T-helper 2 cell treated with Interferon-gamma antibody and Interleukin-4, amounts not matched to agents 100 ng/mL and 5 ng/mL, for 36 hours (primary cell): ENCODE results near the gene PNPLA4. TPM values are rescaled to one million over a fixed set of nuclear protein-coding genes. Genes with fewer than 3 reads are reported as not detected.

Source experiments
- intact Hi-C: fragments of 100-400 bp; cut with micrococcal nuclease; formaldehyde crosslinking; loops from one replicate; pipeline ENCODE4 v1.15.1; 2023
- total RNA-seq: library from RNA; stranded (reverse); gene quantifications from 2 replicates; pipeline ENCODE4 v1.2.3, GENCODE V29; 2022

The PNPLA4 gene, protein sequence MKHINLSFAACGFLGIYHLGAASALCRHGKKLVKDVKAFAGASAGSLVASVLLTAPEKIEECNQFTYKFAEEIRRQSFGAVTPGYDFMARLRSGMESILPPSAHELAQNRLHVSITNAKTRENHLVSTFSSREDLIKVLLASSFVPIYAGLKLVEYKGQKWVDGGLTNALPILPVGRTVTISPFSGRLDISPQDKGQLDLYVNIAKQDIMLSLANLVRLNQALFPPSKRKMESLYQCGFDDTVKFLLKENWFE
- 5.0 and 5.1 TPM in 2 replicates for total RNA-seq

DNA sequence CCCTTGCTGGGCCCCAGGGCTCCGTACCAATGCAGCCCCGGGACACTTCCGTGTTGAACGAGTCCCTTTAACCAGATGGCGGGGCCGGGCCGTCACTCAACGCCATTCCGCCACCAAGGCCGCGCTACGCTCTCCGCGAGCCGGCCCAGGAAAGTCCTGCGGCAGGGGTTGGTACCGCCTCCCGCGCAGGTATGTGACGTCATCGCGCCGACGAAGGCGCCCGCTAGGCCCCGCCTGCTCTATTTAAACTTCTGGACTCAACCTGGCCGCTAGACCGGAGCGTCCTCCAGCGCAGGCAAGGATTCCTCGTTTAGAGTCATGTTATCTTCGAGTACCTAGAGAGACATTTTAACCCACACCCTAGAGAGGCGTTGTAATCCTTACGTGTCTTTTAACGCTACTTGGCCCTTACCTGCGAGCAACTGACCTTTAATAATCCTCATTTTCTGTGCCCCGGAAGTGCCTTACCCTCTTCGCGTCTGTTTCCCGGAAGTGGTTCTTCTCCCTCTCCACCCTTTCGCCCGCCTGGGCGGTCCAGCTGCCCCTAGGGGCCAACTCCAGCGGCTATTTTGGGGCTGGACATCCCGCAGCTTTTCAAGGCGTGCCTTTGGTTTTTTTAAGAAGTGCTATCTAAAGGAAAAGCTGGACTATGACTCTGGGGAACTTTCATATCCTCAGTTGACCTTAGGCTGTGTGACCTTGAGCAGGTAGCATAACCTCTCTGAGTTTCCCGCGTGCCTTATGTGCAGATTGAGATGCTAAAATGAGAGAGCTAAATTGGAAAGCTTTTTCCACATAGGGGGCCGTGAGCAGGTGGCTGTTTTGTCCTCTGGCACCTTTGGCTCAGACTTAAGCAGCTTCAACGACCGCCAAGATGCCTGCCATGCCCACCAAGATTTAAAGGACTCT, at the start of gene PNPLA4:
PNPLA4 (minus strand) TSS at position 155 of the 909 bp plus-strand sequence. CDS start 1,294 bp downstream, outside the sequence.
- intact Hi-C loops, result loop anchor here (1.0 to 5.0 kb wide), 2 partner anchors 779 to 845 kb away; partner anchors contain the start of gene PUDP

DNA sequence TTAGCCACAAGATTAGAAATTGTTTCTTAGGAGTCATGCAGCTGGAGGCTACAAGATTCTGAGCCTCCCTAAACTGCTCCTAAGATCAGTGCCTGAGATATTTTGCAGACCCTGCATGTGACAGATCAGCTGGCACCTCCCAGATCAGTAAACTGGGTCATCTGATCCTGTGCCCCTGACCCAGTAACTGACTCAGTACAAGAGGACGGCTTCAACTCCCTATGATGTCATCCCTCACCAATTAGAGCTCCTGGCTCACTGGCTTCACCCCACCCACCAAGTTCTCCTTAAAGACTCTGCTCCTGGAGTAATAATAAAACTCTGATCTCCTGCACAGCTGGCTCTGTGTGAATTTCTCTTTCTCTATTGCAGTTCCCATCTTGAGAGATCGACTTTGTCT, 45.4 kb upstream of the PNPLA4 start:
- intact Hi-C loops, result no loop called here

DNA sequence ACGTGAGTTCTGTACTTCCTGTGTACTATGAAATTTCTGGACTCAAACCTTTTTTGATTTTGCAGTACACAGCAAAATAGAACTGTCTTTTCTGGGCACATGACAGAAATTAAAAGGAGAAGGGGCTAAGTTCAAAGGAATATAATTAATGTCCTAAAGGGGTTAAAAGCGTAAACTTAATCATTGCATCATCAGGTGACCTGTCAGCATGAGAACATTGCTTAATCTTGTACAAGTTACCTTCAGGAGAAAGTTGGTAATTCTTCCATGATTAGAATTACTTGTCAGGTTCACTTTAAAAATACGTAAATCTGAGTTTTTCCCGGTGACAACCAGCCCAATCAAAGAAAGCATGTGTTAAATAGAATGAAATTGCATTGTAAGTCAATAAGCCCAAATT, 43.2 kb upstream of the PNPLA4 start:
- intact Hi-C loops, result no loop called here

DNA sequence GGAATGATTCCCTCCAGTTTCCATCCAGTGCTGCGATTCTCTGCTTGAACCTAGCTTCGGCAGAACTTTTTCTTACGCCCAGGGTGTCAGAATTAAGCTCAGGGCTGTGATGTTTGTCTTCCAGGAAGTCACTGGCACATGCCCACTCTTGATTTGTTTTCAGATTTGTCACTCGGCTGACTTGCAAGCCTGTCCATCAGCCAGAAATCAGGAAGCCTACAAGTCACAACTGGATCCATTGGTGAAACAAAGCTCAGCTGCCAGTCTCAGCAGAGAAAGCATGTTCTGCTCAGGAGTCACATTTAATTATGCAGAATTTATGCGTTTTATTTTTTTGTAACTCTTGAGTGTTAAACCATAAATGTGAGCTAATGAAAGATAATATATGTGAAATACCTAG, 38.2 kb upstream of the PNPLA4 start:
- intact Hi-C loops, result no loop called here

DNA sequence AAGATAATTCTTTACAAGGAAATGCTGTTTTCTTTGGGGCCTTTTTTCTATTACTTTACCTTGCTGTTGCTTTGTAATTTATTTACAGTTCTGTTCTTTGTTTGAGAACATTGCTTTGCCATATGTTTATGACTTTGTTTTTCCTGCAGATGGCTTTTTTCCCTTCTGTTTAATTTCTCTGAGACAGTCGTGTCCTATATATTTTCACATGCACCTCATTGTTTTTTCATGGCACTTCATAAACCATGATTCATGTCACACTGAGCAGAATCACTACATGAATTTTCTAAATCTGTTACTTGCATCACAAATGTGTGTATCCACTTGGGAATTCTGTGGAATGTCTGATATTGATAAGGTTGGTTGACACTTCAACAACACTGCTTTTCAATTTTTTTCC, 33.0 kb upstream of the PNPLA4 start:
- intact Hi-C loops, result no loop called here

DNA sequence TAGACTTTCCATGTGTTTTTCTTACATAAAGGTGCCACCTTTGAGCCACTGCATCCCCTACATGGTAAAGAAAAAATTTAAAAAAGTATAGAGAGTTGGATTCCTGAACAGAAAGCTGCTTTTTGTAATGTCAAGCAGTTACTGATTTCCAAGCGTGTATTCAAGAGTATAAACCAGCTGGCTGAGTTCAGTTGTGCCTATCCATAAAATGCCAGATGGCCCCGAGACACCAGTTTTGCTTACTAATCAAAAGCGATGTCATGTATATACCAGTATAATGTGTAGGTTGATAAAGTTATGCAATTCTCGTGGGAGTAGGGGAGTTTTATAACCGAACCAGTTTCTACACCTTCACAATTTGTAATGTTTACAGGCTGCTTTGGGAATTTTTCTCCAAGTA, 26.2 kb upstream of the PNPLA4 start:
- intact Hi-C loops, result no loop called here

DNA sequence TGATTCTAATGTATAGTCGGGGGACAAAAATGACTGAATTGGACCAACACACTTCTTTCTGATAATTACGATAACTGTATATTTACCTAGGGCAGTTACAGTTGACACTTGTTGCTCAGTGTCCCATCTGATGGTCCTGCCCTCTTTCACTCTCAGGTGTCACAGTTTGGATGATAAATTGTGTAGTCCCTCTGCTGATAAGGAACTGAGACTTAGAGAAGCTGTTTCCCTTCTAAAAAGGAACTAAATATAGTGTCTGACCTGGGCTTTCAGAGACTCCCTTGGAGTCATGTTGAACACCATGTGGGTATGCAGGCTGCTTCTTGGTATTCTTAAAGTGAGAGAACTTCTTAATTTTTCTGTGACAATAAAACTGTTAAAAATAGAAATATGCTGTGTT, 23.7 kb upstream of the PNPLA4 start:
- intact Hi-C loops, result no loop called here

DNA sequence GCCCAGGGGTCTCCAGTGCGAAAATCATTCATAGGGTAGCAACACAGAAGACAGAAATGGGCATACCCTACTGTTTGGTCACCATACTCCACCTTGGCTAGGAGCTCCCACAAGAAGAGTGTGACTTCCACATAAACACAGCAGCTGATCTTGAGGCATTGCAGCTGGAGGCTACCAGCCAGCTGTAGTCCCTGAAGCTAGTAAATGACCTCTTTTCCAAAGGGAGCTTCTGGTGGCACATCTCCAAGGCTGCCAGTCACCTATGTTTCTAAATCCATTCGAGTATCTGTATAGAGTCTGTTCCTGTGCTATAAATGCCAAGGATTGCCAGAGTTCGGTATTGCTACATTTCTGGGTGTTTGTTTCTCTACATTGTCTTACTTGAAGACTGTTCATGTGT, 21.3 kb upstream of the PNPLA4 start:
- intact Hi-C loops, result no loop called here

DNA sequence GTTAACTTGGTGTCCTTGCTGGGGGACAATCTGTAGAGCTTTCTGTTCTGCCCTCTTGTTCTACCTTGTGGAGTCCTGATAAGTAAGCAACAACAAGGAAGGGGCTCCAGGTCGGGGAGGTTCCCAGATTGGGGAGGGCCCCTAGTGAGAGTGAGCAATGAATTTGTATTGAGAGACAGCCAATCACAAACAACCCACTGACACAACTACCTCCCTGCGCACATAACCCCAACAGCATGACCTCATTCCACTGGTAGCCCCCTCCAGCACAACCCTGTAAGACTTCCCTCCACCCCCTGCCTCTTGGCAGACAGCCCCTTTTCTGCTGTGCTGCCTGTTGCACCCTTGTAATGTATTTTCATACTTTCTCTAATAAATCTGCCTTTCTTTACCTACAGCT, 19.7 kb upstream of the PNPLA4 start:
- intact Hi-C loops, result no loop called here

DNA sequence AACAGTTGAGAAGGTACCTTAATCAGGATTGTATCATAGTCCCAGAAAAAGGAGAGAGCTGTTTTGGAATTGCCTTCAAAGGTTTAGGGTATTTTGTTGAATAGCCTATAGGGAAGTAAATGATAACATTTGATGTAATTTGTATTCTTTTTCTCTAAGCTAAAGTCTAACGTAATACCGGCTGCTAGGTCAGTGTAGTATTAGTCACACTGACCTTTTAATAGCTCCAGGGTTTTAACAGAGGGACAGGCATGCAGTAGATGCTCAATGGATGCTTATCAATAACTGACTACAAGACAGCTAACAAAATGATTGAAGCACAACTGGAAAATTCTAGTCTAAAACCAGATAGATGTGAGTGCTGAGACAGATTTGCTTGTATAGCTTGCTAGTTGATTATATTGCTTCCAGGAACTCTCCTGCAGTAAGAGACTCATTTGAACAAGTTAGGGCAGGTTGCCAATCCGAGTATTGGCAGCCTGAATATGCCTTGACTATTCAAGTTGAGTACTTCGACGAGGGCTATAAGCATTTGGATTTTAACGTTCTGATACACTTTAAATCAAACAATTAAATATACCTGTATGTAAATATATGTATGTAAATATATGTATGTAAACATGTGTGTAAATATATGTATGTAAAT, 16.5 kb upstream of the PNPLA4 start:
- intact Hi-C loops, result no loop called here

DNA sequence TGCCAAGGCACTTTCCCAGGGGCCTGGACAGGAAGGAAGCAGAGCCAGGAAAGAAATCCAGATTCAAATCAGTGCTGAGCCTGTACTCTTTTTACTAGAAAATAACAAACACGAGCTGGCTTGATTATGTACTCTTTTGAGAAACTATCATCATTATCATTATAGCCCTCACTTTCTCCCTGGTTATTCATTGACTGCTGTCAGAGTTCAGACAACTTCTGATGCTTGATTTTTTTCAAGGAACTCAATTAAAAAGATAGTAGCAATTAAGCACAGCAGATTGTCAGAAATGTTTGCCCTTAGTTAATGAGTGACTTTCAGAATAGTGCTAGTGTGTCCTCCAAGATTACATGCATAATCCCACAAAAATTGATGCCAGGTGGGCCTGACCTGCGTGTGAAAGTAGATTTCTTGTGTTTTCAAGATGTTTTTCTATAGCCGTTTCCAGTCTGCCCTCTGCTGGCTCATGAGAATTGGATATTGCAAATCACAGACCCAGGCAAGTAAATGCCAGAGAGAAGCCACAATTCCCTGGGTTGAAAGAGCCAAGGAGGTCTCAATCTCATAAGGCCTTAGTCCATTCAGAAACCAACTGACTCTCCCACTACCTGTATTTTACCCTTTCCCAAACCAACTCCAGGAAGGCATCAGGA, 14.3 kb upstream of the PNPLA4 start:
- intact Hi-C loops, result no loop called here

DNA sequence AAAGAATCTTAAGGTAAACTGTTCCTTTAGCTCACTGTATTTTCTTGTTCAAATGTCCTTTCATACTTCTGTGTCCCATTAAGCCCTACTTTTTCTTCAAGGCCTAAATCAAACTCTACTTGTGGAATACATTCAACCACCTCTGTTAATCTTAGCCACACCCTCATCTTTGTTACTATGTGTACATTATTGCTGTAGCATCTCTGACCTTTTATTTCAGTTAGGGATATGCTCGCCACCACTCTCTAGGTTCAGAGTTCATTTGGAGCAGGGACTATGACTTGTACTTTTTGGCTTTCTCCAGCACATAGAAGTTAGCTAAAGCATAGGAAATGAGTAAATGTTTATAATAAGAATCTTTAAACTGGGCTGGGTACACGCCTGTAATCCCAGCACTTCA, 6.8 kb upstream of the PNPLA4 start:
- intact Hi-C loops, result no loop called here

DNA sequence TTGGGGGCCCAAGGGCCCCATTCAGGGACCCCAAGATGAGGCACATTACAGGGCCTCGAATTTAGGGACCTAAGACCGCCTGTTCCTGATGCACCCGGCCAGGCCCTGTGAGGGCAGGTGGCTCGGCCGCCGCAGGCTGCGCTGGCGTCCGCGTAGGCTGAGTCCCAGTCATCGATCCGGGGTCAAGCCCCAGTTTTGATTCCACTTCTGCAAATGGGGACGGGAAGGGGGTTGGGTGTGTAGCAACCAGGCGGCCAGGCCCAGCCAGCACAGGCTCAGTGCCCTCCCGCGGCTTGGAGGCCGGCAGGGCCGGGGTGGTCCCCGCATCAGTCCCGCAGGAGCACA, 327 bp downstream of the PNPLA4 start:
- intact Hi-C loops, result loop anchor here (1.0 to 5.0 kb wide), 2 partner anchors 779 to 845 kb away; partner anchors contain the start of gene PUDP

DNA sequence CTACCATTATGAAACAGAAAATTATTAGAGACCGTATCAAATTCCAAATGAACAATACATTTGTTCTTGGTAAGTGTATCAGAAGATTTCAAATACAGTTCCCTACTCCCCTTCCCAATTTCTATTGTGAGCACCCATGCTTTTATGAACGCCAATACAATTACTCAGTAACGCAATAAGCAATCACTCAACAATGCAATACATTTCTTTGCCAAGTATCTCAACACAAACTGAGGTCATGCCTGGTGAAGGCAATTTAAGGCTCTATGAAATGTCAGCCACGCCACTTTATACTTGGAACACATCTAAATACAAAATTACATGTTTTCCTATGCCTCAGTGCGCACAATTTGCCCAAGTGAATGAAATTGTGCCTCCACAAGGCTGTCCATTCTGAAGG, 712 bp downstream of the PNPLA4 start:
- intact Hi-C loops, result loop anchor here (5.0 kb wide), 1 partner anchor 844 kb away; no protein-coding TSS in a partner anchor

DNA sequence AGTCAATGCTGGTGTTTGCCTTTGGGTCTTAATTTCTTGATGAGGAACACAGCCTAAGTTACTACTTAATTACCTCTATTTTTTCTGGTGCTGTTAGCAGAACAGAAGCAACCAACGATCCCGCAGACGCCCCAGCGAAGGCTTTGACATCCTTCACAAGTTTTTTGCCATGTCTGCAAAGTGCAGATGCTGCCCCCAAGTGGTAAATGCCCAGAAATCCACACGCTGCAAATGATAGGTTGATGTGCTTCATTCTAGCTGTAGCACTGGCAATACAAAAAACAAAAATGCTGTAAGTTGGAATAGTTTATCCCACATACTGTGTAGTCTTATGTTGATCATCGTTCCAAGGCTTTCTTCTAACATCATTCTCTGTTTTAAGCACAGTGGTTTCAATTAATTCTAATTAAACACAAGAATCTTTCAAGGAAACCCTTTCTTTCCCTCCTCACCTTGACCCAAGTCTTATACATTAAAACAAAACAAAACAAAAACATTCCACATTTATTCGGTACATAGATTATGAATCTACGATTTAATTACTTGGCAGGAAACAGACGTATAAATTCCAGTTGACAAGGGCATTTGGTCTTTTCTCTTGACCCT, 1.2 kb downstream of the PNPLA4 start:
- intact Hi-C loops, result loop anchor here (5.0 kb wide), 1 partner anchor 844 kb away; no protein-coding TSS in a partner anchor

DNA sequence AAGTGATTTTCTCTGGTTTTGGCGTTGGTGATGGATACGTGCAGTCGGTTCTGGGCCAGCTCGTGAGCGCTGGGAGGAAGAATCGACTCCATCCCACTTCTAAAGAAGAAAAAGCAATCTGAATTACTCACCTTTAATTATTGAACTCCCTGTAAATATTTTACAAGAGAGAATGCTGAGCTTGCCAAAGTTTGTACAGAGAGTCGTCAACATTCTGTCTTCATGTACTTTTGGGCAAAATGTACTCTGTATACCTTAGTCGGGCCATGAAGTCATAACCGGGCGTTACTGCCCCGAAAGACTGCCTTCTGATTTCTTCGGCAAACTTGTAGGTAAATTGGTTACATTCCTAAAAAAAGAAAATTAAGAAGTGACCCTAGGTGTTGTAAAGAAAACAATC, 5.5 kb downstream of the PNPLA4 start:
- intact Hi-C loops, result no loop called here

DNA sequence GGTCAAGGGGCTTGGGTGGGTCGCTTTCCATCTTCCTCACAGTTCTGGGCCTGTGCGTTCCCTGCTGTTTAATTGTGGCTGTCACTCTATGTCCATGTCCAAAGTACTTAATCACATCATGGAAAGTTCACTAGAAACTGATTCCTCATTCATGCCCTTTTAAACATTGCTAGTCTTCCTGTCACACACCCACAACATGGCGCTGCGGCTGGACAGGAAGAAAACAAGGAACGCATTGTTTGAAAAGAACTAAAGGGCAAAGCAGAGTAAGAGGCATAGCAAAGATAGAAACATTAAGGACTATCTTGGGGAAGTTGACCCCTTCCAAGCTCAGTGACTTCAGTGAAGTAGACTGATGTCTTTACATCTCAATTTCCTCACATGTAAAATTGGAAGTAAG, 18.4 kb downstream of the PNPLA4 start:
- intact Hi-C loops, result no loop called here

DNA sequence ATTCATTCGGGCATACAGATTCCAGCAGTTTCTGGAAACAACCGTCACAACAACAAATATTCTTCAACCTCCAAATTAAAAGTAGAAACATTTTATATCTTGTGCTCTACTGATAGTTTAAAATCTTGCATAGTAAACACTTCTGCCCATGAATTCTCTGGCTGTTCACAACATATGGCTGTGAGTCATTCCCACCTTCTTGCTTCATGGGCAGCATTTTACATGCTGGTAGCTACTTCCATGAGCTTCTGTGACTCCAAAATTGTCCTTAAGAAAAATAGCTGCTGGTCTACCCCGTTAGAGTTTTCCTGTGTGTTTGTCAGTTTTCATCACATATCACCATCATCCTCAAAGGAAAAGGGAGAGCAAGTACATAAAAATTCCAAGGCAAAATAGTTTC, 22.7 kb downstream of the PNPLA4 start:
- intact Hi-C loops, result no loop called here

DNA sequence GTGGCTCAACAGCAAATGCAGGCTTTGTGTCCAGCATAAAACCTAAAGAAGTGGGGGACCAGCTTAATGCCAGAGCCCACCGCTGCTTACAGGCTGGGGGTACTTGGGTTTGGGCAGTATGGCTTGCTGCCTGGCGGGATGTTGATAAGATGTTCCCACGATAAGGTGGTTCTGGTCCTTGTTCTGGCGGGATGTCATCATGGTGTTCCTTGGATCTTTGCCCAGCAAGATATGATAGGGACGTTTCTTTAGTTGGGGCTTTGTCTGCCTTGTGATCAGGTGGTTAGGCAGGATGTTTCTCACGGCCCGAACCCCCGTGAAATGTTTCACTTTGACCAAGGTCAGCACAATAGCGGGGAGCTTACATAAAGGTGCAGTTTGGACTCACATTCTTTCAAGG, 35.3 kb downstream of the PNPLA4 start:
- intact Hi-C loops, result no loop called here

DNA sequence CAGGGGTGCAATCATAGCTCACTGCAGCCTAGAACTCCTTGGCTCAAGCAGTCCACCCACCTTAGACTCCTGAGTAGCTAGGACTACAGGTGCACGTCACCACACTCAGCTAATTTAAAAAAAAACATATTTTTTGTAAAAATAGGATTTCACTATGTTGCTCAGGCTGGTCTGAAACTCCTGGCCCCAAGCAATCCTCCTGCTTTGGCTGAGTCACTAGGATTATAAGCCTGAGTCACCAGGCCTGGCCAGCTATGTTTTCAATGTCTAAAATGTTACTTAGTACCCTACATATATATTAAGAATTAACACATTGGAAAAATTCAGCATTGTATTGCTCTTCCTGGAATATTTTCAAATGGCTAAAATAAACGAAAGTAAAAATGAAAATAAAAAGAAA, 37.5 kb downstream of the PNPLA4 start:
- intact Hi-C loops, result no loop called here

DNA sequence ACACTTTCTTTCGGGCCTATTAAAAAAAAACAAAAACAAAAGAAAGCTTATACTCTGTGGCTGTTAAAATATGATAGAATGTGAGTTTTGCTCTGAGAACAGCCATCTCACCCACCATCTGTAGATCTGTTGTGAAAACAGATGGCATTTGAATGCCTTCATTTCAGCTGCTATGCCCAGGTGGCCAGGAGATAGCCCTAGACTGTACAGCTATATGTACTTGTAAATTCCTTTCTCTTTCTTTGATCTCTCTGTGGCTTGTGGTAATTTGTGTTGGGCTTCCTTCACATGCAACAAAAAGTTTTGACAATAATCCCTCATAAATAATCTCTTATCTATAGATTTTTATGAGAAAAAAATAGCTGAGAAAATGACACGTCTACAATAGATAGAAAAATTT, 38.1 kb downstream of the PNPLA4 start:
- intact Hi-C loops, result no loop called here
